HuH-7.5 (cell line): ENCODE results near the gene PRR19.

Experiments used
- DNase-seq: peaks from one replicate; pipeline ENCODE4 v3.0.0; 2011; ENCODE audit warnings: low spot score

Gene PRR19

GRCh38 chr19:42284066-42284501 lies 17.8 kb upstream of the PRR19 start:
- peak; percentile 94 for DNase-seq

- no peak for DNase-seq
Measured at GRCh38 chr19:42284591-42285341, 17.2 kb upstream of the PRR19 start.

- DNase-seq: no peak
Measured at GRCh38 chr19:42285541-42285941, 16.4 kb upstream of the PRR19 start.

- DNase-seq: no peak
Measured at GRCh38 chr19:42285988-42286348, 16.0 kb upstream of the PRR19 start.

- no peak for DNase-seq
Measured at GRCh38 chr19:42286349-42287016, 15.4 kb upstream of the PRR19 start.

- no peak for DNase-seq
Measured at GRCh38 chr19:42287017-42287826, 14.7 kb upstream of the PRR19 start.

GRCh38 chr19:42287827-42288107 lies 14.2 kb upstream of the PRR19 start:
- DNase-seq: no peak

GRCh38 chr19:42288387-42288786 lies 13.5 kb upstream of the PRR19 start:
- no peak for DNase-seq

GRCh38 chr19:42288881-42289555 lies 12.9 kb upstream of the PRR19 start:
- DNase-seq: no peak

GRCh38 chr19:42289556-42290041 lies 12.3 kb upstream of the PRR19 start:
- no peak for DNase-seq

- DNase-seq: no peak
Measured at GRCh38 chr19:42290136-42290522, 11.8 kb upstream of the PRR19 start.

- peak; percentile 84 for DNase-seq
Measured at GRCh38 chr19:42290523-42291434, 11.2 kb upstream of the PRR19 start.

GRCh38 chr19:42291435-42291810 lies 10.5 kb upstream of the PRR19 start:
- DNase-seq: no peak

- no peak for DNase-seq
Measured at GRCh38 chr19:42292042-42292960, 9.6 kb upstream of the PRR19 start.

- DNase-seq: no peak
Measured at GRCh38 chr19:42292963-42293362, 9.0 kb upstream of the PRR19 start.

- no peak for DNase-seq
Measured at GRCh38 chr19:42293540-42293939, 8.4 kb upstream of the PRR19 start.

- DNase-seq: no peak
Measured at GRCh38 chr19:42293948-42294347, 8.0 kb upstream of the PRR19 start.

- no peak for DNase-seq
Measured at GRCh38 chr19:42294471-42295137, 7.3 kb upstream of the PRR19 start.

GRCh38 chr19:42295342-42295741 lies 6.6 kb upstream of the PRR19 start:
- no peak for DNase-seq
